Stimulated activated CD4-positive, alpha-beta T cell treated with anti-CD3 and anti-CD28 coated beads, Interleukin-1b, Interleukin-23, amount 100 ng/mL, for 4 hours (primary cell): Measurements from ENCODE around the gene ST7.
A peak's percentile ranks its signal among the peaks of the same experiment; 100 is the strongest.

Source experiments
- DNase-seq, 2 donors: peaks; one replicate each; pipeline ENCODE4 v3.0.0-alpha.2; 2020; ENCODE audit warnings: low read depth in 2 of 2

Gene ST7

GRCh38 chr7:117127585-117128168, 174.4 kb downstream of the ST7 start:
- peak in 1 of 2 donors; percentile 41 for DNase-seq

DNA sequence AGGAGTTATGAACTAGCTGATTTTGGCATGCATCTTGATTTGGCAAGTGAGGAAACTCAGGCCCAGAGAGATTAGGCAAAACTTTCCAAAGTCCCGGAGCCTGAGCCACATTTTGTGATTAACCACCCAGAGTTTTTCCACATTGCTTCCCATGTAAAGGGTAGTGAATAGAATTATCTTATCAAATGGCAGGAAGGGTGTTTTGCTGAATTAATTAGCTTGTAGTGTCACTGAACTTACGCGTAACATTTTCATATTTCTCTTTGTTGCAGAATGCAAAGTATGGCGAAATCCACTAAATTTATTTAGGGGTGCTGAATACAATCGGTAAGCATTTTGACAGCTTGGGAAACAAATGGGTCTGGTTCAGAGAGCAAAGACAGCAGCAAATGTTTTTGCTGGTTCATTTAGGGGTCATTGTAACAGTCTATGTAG, 176.2 kb downstream of the ST7 start:
- DNase-seq, result no peak

DNA sequence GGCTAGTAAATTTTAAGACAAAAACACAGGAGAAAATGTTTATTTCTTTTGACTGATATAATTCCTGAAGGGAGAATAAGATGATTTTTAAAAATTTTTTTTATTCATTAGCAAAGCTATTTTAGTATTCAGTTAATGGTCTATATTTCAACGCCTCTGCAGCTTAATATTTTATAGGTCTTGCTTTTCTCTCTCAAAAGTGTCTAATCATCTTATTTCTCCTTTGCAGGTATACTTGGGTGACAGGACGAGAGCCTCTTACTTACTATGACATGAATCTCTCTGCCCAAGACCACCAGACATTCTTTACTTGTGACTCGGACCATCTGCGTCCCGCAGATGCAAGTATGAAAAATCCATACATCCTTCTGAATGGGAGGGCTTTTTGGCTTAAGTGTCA, 177.0 kb downstream of the ST7 start:
- no peak for DNase-seq

DNA sequence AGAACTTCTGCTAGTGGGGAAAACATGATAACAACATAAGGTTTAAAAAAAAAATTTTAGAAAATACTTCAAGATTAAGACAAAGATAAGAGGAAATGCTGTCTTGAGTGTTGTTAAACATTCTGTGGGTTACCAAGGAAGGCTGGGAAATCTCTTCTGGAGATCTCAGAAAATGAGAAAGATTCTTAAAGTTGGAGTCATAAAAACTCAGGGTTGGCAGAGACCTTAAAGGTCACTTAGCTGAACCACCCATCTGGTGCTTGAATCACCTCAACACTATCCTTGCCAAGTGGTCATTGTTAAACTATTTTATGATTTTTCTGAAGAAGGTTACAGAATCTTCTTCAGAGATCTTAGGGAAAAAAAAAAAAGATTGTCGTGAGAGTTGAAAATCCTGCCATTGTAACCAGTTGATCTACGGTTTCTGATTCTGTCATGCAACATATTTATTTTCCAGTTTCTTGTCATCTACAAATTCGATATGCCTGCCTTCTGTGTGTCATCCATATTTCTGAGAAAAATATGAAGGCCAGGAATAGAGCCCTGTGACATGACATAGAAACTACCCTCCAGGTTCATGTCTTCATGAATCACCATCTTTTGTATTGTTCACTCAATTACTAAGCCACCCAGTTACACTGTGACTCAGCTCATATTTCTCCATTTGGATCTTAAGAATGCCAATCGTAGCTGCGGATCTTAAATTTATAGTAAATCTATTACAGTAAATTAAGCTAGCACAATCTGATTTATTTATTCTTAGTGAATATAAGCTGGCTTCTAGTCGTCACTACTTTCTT, 179.2 kb downstream of the ST7 start:
- no peak for DNase-seq

DNA sequence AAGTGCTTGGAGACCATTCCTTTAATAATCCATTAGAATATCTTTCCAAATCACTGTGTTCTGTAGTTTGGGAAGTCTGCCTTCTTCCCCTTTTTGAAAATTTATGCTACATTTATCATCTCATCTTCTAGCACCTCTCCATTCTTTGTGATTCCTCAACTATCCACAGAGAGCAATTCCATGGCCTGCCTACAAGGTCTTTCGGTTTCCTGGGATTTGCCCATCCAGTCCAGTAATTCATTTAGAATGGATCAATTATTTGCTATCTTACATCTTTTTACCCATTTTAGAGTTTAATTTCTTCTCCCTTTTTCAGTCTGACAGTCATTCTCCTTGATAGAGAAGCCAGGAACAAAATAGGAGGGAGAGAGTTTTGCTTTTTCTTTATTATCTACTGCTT, 179.8 kb downstream of the ST7 start:
- DNase-seq, result no peak

GRCh38 chr7:117134411-117134810, 181.1 kb downstream of the ST7 start:
- DNase-seq, result no peak

GRCh38 chr7:117134889-117135552, 181.7 kb downstream of the ST7 start:
- DNase-seq, result no peak

GRCh38 chr7:117135553-117135891, 182.2 kb downstream of the ST7 start:
- DNase-seq, result no peak

DNA sequence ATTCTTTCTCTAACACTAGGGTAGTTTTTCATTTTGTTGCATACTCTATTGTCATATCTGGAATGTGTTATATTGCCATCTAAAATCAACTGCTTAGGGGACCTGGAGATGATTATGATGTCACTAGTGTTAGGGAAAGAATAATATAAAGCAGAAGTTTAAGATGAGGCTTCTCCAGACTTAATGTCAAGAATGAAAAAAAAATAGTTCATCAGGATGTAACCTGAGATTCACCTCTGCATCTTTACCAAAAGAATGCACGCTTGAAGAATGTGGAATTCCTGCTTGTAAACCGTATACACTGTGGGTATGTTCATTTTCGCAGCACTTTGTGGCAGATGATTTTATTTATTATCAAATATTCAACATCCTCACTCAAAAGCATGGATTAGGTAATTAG, 184.6 kb downstream of the ST7 start:
- DNase-seq, result no peak

DNA sequence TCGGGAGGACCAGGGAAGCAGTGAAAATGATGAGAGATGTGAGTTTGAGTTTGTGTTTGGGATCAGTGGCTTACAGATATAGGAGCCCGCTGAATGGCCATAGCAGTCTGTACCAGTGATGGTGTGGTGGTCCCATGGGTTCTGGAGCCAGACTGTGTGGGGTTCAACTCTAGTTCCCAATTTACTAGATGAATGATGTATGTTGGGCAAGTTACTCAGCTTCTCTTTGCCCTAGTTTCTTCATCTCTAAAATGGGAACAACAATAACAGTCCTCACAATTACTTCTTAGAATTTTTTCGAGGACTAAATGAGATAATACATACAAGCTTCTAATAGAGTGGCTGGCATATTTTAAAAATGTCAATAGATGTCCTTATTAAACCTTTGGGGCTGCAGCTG, 185.2 kb downstream of the ST7 start:
- no peak for DNase-seq

- no peak for DNase-seq
Observed at GRCh38 chr7:117138981-117139380, 185.7 kb downstream of the ST7 start.

- no peak for DNase-seq
Observed at GRCh38 chr7:117139397-117139984, 186.2 kb downstream of the ST7 start.

- no peak for DNase-seq
Observed at GRCh38 chr7:117140921-117141320, 187.6 kb downstream of the ST7 start.

GRCh38 chr7:117143066-117143465, 189.8 kb downstream of the ST7 start:
- no peak for DNase-seq

DNA sequence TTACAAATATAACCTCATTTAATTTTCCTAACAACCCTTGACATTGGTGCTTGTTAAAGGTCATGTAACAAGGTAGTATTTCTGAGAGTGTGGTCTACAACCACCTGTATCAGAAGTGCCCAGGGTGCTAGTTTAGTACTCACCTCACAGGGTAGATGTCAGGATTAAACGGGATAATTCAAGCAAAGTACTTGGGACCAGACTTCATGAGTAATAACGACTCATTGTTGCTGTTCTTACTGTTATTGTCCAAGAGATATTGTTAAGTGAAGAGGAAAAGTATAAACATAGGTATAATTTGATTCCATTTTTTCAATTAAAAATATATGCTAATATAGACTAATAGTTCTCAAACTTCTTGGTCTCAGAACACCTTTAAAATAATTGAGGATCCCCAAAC, 190.3 kb downstream of the ST7 start:
- DNase-seq, result no peak

- DNase-seq, result no peak
Observed at GRCh38 chr7:117145333-117145732, 192.0 kb downstream of the ST7 start.

GRCh38 chr7:117146059-117146458, 192.8 kb downstream of the ST7 start:
- no peak for DNase-seq

DNA sequence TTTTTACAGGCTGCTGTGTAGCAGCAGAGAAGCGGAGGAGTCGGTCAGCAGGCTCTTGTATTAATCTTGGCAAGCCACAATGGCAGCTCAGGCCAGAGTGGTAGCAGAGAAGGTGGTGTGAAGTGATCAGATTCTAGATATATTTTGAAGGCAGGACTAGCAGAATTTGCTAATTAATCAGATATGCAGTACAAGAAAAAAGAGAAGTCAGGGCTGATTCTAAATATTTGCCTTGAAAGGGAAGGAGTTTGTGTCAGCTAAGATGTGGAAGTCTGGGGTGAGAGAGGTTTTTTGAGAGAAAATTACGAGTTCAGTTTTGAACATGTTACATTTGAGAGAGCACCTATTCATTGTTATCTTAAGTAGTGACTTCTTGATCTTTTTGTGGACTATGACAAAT, 193.2 kb downstream of the ST7 start:
- DNase-seq, result no peak

DNA sequence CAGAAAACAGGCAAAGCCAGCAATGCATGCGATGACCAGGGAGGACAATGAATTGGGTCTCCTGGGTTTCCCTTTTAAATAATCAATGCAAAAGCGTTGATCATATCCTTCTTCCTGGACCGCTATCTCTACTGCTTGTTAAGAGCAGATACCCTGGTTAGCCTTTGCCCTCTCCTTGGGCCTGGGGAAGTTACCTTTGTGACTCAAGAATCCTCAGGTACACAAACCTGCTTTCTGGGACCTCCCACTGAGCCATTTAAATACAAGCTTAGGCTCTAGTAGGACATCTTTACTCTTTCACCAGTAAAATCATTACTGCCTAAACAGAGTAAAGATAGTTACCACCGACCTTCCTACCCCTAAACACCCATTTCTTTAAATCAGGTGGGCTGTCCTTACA, 195.7 kb downstream of the ST7 start:
- no peak for DNase-seq

- DNase-seq, result no peak
Observed at GRCh38 chr7:117149692-117150091, 196.4 kb downstream of the ST7 start.

DNA sequence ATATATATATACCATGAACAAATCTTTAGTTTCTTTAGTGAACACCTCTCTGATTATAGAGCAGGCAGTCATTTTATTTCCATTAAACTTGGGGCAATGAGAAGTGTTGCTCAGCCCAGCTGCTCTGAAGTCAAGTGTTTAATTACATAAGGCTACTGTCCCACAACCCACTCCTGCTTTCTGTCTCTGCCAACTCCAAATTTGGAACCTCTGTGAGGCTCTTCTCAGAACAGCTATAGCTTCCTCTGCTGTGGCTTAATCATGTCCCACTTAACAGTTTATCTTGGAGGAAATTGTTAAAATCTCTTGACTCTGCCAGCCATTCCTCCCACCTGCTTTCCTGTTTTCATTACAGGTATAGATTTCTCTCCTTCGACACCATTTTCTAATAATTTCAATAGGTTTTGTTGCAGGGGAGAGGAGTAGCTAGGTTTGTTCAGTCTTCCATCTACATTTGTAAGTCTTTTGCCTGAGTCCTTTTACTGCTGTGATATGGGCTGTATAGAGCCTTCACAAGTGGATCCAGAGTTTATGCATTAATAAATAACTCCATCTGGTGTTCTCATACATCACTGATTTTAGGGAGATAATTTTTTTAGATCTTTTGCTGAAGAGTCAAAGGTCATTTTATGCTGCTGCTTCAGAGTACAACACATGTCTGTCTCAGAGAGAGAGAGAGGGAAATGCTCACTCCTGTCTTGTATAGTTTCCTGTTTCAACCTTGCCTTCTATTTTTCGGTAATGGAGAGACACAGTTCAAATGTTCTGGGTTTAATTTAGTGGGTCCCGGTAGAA, 199.1 kb downstream of the ST7 start:
- DNase-seq, result no peak

DNA sequence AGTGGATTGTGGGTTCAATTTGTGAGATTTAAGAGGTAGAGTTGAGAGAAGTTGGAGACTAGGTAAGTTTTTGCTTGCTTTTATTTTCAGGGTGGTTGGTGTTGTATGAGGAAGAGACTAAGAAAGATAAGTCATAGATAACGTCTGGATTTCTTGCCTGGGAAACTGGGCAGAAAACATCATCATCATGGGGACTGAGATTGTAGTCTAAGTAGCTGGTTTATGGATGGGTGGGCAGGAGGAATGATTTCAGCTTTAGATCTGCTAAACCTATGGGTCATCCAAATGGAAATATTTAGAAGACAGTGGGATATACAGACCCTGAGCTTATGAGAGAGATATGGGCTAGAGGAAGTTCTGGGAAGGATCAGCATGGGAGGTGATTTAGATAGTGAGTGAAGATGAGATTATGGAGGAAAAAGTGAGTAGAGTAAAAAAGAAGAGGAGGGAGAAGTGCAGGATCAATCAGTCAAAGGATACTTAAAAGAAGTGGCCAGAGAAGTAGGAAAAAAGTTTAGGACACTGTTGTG, 199.8 kb downstream of the ST7 start:
- DNase-seq, result no peak
